Endothelial cell (in vitro differentiated cells): ENCODE measurements around the gene NUPR1. TPM values are rescaled to one million over a fixed set of nuclear protein-coding genes. Genes with fewer than 3 reads are reported as not detected.

Experiments
- DNase-seq: peaks from one replicate; pipeline ENCODE4 v3.0.0; 2021; ENCODE audit warnings: low spot score
- H3K27ac Mint-ChIP-seq: one replicate; pipeline ENCODE4 v1.8.0; 2021; ENCODE audit warnings: mixed read lengths, inconsistent platforms; ENCODE audit not compliant: unreplicated experiment
- H3K27me3 Mint-ChIP-seq: one replicate; pipeline ENCODE4 v1.8.0; 2021; ENCODE audit warnings: mild to moderate bottlenecking, moderate library complexity, mixed read lengths, inconsistent platforms; ENCODE audit not compliant: unreplicated experiment
- H3K36me3 Mint-ChIP-seq: one replicate; pipeline ENCODE4 v1.8.0; 2021; ENCODE audit warnings: mild to moderate bottlenecking, low read depth, mixed read lengths, inconsistent platforms; ENCODE audit not compliant: unreplicated experiment
- H3K4me1 Mint-ChIP-seq: one replicate; pipeline ENCODE4 v1.8.0; 2021; ENCODE audit warnings: mild to moderate bottlenecking, mixed read lengths, inconsistent platforms; ENCODE audit not compliant: unreplicated experiment
- H3K4me3 Mint-ChIP-seq: one replicate; pipeline ENCODE4 v1.8.0; 2021; ENCODE audit warnings: mild to moderate bottlenecking, mixed read lengths, inconsistent platforms; ENCODE audit not compliant: unreplicated experiment
- H3K9me3 Mint-ChIP-seq: one replicate; pipeline ENCODE4 v1.8.0; 2021; ENCODE audit warnings: mixed read lengths, inconsistent platforms; ENCODE audit not compliant: unreplicated experiment
- total RNA-seq: library from RNA; stranded (reverse); fragmentation: NEBNext Ultra II Directional; extraction: Animal tissue kit (Norgen Biotek cat#: 25700); gene quantifications from one replicate; pipeline ENCODE4 v1.2.1, GENCODE V29; 2021; ENCODE audit not compliant: unreplicated experiment
- TF ChIP-seq, protein P1 (sequence below): fragments of 200-600 bp; sonication (generic); IDR thresholded peaks from one replicate; pipeline ENCODE4 v1.5.0; 2021; ENCODE audit warnings: antibody characterized with exemption; ENCODE audit not compliant: unreplicated experiment

Gene NUPR1
- total RNA-seq, 1 donor from 2014 or later: not detected

DNA sequence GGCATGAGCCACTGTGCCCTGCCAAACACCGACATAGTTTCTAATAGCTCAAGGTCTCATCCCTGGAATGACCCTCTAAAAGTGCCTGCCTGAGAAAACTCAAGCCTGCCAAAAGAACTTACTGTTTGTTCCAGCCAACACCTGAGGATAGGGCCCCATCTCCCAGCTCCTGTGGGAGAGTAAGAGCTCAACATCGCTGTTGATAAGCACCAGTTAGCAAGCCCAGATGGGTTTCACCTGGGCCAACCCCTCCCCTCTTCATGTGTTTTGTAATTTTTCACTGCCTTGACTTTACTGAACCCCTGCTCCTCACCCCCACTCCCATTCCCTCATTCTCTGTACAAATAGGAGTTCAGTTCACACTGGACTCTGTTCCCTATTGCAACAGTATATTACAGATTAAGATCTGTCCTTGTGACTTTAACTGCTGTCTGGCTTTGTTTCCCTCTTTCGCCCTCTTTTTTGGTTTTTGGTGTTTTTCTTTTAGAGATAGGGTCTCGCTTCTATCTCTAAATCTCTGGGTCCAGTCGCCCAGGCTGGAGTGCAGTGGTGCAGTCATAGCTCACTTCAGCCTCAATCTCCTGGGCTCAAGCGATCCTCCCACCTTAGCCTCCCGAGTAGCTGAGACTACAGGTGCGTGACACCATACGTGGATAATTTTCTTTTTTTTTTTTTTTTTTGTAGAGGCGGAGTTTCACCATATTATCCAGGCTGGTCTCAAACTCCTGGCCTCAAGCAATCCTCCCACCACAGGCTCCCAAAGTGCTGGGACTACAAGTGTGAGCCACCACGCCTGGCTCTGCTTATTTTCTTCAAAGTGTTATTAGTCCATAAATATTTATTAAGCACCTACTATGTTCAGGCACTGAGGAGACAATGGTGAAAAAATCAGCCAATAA lies 12.3 kb downstream of the NUPR1 start:
- H3K36me3 Mint-ChIP-seq: peaks cover 11% of the 10 kb centered on the region
- TF ChIP-seq, protein P1, sequence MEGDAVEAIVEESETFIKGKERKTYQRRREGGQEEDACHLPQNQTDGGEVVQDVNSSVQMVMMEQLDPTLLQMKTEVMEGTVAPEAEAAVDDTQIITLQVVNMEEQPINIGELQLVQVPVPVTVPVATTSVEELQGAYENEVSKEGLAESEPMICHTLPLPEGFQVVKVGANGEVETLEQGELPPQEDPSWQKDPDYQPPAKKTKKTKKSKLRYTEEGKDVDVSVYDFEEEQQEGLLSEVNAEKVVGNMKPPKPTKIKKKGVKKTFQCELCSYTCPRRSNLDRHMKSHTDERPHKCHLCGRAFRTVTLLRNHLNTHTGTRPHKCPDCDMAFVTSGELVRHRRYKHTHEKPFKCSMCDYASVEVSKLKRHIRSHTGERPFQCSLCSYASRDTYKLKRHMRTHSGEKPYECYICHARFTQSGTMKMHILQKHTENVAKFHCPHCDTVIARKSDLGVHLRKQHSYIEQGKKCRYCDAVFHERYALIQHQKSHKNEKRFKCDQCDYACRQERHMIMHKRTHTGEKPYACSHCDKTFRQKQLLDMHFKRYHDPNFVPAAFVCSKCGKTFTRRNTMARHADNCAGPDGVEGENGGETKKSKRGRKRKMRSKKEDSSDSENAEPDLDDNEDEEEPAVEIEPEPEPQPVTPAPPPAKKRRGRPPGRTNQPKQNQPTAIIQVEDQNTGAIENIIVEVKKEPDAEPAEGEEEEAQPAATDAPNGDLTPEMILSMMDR: no peak
- no peak overlapping the region for H3K4me3 Mint-ChIP-seq
- H3K27ac Mint-ChIP-seq: no peak overlapping the region
- no peaks in the 10 kb centered on the region for H3K9me3 Mint-ChIP-seq
- no peaks in the 10 kb centered on the region for H3K4me1 Mint-ChIP-seq
- H3K27me3 Mint-ChIP-seq: no peaks in the 10 kb centered on the region
- no peak for DNase-seq

DNA sequence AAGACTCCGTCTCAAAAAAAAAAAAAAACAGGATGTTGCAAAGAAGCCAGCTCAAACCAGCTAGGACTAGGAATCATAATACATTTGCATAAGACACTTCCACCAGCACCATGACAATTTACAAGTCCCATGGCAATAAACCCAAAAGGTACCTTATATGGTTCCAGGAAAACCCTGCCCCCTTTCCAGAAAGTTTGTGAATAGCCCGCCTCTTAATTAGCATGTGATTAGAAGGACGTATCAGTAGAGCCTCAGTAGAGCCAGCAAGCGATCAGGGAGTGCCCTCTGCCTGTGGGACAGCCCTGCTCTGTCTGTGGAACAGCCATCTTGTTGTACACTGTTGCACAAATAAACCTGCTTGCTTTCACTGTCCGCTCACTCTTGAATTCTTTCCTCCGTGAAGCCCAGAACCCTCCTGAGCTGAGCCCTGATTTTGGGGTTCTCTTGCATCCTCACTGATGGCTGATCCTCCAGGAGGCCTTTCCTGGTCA lies 14.0 kb downstream of the NUPR1 start:
- no peak overlapping the region for H3K4me3 Mint-ChIP-seq
- no peaks in the 10 kb centered on the region for H3K27me3 Mint-ChIP-seq
- no peaks in the 10 kb centered on the region for H3K4me1 Mint-ChIP-seq
- peaks cover 11% of the 10 kb centered on the region for H3K36me3 Mint-ChIP-seq
- TF ChIP-seq, protein P1: no peak
- no peak overlapping the region for H3K27ac Mint-ChIP-seq
- DNase-seq: no peak
- no peaks in the 10 kb centered on the region for H3K9me3 Mint-ChIP-seq

DNA sequence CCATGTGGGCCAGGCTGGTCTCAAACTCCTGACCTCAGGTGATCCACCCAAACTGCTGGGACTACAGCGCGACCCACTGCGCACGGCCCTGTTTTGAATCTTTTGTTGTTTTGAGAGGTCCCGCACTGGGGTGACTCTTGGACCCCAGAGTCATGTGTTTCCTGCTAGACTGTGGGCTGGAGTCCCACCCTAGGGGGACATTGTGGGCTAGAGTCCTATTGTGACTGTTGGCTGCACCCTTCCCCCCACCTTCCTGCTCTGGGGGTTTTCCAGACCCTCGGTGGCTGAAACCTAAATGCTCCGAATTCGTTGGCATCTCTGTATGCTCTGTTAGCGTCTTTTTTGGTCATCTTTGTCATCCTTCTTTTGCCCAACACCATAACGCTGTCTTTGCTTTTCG lies 16.0 kb downstream of the NUPR1 start:
- no peak overlapping the region for H3K4me3 Mint-ChIP-seq
- no peaks in the 10 kb centered on the region for H3K4me1 Mint-ChIP-seq
- TF ChIP-seq, protein P1: no peak
- no peaks in the 10 kb centered on the region for H3K27me3 Mint-ChIP-seq
- no peak overlapping the region for H3K27ac Mint-ChIP-seq
- peaks cover 11% of the 10 kb centered on the region for H3K36me3 Mint-ChIP-seq
- H3K9me3 Mint-ChIP-seq: no peaks in the 10 kb centered on the region
- no peak for DNase-seq

DNA sequence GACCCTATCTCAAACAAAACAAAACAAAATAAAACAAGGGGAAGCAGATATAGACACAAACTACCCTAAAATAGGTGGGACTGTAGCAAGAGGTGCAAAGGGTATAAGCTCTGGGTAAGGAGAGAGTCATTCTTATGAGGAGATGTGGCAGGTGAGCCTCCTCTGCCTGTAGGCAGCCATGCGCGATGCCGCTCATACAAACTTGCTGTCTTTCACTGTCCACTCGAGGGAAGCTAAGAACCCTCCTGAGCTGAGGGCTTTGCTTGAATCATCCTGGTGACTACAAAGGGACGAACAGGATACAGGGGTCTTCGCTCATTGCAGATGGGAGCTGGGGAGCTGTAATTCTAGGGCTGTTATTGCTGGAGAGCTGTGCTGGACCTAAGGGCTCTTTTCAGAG lies 17.3 kb downstream of the NUPR1 start:
- no peak overlapping the region for H3K27ac Mint-ChIP-seq
- no peaks in the 10 kb centered on the region for H3K9me3 Mint-ChIP-seq
- peaks cover 11% of the 10 kb centered on the region for H3K36me3 Mint-ChIP-seq
- no peak overlapping the region for H3K4me3 Mint-ChIP-seq
- no peaks in the 10 kb centered on the region for H3K4me1 Mint-ChIP-seq
- no peak for DNase-seq
- TF ChIP-seq, protein P1: no peak
- no peaks in the 10 kb centered on the region for H3K27me3 Mint-ChIP-seq

DNA sequence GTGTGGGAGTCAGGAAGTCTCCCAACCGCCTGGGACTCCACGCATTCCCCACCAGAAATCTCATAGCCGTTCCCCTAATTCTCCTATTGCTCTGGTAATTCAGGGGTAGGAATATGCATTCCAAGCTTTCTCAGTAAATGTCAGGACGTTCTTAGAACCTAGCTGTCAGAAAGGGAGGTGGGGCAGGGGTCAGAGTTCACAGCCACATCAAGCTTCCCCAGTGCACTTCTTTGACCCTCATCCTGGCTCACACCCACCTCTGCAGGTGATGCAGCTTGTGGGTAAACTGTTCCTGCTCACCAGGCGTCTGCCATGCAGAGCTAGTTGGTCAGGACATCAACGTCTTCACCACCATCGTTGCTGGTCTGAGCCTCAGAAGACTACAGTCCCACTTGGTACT lies 18.1 kb downstream of the NUPR1 start:
- H3K27ac Mint-ChIP-seq: no peak overlapping the region
- H3K36me3 Mint-ChIP-seq: peaks cover 6% of the 10 kb centered on the region
- TF ChIP-seq, protein P1: no peak
- H3K4me1 Mint-ChIP-seq: no peaks in the 10 kb centered on the region
- no peak for DNase-seq
- H3K27me3 Mint-ChIP-seq: no peaks in the 10 kb centered on the region
- H3K9me3 Mint-ChIP-seq: no peaks in the 10 kb centered on the region
- H3K4me3 Mint-ChIP-seq: no peak overlapping the region
